HG02970 (cell line): ENCODE results near the gene ACTR2.
"Not testable (repeated sequence)": the region's sequence is repeated elsewhere in the genome, so short reads cannot be mapped to it uniquely, and the experiment has no call there.

Source experiments
- ATAC-seq: cut with Tn5 transposase; IDR thresholded peaks from one replicate; pipeline ENCODE4 v1.9.1; 2021; ENCODE audit warnings: mild to moderate bottlenecking, moderate library complexity, moderate number of reproducible peaks; ENCODE audit not compliant: unreplicated experiment, low FRiP score

The ACTR2 gene

DNA sequence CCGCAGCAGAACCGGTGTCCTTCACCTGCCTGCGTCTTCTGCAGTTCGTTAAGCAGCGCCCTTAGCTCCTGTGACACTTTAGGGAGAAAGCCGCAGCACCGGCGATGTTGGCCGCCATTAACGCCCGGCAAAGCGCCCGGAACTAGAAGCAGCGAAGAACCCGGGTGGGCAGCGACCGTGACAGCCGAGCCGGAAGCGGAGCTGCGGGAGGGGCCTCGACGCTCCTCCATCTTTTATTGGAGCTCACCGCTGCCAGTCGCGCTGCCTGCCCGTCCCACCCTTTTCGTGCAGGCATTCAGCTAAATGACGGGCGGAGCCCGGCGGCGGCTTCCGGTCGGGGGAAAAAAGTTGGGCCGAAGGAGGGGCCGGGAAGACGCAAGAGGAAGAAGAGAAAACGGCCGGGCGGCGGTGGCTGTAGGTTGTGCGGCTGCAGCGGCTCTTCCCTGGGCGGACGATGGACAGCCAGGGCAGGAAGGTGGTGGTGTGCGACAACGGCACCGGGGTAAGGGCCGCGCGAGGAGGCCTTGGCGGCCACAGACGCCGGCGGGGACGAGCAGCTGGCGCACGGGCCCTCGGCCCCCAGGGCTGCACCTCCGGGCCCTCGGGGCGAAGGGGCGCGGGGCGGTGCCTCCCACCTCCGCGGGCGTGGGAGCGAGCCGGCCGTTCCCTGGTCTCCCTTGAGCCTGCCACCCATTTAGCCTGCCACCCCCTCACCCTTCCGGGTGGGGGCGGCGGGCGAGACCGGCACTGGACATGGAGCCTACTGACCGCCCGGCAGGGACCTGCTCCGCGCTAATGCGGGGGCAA, at the start of gene ACTR2:
Gene ACTR2, plus strand, starts transcription at position 376 of the 807 bp plus-strand sequence. Its CDS starts 79 bp downstream, at position 455.
- peak; percentile 94 for ATAC-seq

GRCh38 chr2:65182570-65182969, 45.1 kb upstream of the ACTR2 start:
- no peak for ATAC-seq

- ATAC-seq, result not testable (repeated sequence)
These were observed 44.2 kb upstream of the ACTR2 start for GRCh38 chr2:65183406-65183805.

GRCh38 chr2:65185012-65185411, 42.6 kb upstream of the ACTR2 start:
- ATAC-seq, result no peak

DNA sequence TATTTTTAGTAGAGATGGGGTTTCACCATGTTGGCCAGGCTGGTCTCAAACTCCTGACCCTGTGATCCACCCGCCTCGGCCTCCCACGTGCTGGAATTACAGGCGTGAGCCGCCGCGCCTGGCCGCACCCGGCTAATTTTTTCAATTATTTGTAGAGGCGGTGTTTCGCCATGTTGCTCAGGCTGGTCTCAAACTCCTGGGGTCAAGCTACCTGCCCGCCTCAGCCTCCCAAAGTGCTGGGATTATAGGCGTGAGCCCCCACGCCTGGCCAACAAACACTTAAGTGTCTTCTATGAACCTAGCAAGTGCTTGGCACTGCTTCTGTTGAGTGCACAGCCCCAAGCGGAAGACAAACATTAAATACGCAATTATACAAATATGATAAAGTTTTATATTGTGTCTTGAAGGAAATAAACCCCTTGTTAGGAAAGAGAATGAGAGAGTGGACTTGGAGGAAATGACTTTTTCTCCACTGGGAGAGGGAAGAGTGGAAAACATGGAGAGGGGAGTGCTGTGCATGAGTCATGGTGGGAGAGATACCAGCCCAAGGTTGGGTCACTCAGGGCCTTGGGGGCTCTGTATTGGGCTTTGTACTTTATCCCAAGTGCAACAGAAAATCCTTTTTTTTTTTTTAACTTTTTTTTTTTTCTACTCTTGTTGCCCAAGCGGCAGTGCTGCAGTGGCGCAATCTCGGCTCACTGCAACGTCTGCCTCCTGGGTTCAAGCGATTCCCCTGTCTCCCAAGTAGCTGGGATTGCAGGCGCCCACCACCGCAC, 41.4 kb upstream of the ACTR2 start:
- ATAC-seq, result no peak

GRCh38 chr2:65186872-65187851, 40.5 kb upstream of the ACTR2 start:
- ATAC-seq, result no peak

DNA sequence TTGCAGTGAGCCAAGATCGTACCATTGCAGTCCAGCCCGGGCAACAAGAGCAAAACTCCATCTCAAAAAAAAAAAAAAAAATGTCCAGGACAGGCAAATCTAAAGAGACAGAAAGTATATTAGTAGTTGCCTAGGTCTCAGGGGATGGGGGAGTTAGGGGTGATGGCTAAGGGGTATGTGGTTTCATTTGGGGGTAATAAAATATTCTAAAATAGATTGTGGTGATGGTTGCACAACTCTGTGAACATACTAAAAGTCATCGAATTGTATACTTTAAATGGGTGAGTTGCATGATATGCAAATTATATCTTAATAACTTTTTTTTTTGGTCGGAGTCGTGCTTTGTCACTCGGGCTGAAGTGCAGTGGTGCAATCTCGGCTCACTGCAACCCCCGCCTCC, 34.2 kb upstream of the ACTR2 start:
- no peak for ATAC-seq

DNA sequence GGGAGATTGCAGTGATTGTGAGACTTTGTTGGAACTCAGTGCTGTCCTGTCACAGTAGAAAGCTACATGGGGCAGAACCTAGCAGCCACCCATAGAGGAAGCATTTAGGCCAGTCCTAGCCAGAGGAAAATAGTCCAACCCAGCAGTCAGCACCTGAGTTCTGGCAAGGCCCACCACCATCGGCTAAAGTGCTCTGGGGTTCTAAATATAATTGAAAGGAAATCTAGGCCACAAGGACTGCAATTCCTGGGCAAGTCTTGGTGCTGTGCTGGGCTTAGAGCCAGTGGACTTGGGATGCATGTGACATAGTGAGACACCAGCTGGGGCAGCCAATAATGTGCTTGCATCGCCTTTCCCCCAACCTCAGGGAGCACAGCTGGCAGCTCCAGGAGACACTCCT, 28.9 kb upstream of the ACTR2 start:
- no peak for ATAC-seq

DNA sequence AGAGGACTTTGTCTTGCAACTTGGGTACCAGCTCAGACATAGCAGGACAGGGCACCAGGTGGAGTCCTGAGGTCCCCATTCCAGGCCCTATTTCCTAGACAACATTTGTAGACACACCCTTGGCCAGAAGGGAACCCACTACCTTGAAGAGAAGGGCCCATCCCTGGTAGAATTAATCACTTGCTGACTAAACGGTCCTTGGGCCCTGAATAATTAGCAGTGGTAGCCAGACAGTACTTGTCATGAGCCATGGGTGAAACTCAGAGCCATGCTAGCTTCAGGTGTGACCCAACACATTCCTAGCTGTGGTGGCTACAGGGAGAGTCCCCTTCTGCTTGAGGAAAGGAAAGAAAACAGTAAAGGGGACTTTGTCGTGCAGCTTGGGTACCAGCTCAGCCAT, 28.5 kb upstream of the ACTR2 start:
- no peak for ATAC-seq

DNA sequence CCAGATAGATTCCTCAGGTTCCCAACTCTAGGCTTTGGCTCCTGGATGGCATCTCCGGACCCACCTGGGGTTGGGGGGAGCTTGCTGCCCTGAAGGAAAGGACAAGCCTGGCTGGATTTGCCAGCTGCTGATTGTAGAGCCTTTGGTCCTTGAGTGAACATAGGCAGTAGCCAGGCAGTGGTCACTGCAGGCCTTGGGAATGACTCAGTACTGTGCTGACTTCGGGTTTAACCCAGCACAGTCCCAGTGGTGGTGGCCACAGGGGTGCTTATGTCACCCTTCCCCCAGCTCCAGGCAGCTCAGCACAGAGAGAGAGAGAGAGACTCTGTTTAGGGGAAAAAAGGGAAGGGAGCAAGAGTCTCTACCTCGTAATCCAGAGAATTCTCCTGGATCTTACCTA, 27.7 kb upstream of the ACTR2 start:
- ATAC-seq, result no peak

DNA sequence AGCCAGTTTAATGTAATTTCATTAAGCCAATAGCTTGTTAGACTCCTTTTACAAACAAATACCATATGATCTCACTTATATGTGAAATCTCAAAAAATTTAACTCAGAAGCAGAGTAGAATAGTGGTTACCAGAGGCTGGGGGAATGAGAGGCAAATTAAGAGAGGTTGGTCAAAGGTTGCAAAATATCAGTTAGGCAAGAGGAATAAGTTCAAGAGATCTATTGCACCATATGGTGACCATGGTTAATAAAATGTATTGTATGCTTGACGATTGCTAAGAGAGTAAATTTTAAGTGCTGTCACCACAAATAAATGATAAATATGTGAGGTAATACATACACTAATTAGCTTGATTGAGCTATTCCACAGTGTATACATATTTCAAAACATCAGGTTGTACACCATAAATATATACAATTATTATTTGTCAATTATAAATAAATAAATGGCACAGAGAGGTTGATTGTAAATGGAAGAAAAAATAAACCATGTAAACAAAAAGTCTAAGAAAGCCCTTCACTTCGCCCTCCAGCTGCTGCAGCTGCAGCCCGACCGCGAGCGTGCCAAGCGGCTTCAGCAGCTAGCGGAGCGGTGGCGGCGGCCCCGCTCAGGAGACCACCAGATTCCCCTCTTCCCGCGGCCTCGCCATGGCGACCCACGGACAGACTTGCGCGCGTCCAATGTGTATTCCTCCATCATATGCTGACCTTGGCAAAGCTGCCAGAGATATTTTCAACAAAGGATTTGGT, 23.0 kb upstream of the ACTR2 start:
- ATAC-seq, result no peak

- ATAC-seq, result no peak
These were observed 15.5 kb upstream of the ACTR2 start for GRCh38 chr2:65212115-65212514.

DNA sequence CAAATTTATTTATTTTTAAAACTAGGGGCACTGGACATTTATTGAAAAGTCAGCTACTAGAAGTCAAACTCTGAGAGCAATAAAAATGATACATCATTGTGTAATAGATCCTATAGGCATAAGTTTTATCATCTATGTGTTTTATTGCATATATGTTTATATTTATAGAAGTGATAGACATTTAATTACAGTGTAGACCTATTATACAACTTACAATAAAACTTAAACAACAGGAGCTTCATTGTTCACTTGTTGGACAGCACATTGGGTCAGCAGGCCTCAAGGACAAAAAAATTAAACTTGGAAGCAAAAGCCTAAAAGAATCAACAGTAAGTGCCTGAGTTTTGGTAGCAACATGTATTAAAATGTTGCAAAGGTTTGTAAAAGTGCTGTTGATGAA, 15.0 kb upstream of the ACTR2 start:
- ATAC-seq, result no peak

GRCh38 chr2:65213035-65213434, 14.6 kb upstream of the ACTR2 start:
- ATAC-seq, result no peak

DNA sequence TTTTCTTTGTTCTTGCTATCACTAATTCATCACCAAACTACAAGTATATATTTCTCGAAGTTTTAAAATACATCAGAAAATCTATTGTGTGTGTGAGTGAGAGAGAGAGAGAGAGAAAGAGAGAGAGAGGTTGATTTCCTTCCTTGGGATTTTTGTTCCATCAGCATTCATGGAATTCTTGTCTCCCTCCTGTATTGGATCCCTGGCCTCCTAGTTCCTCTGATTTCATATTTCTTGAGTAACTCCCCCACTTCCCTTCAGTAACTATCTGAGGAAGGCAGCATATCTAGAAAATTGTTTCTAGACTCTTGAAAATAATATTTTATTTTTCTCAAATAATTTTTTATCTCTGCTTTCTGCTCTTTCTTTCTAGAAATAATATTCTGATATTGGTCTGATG, 13.3 kb upstream of the ACTR2 start:
- ATAC-seq, result no peak

DNA sequence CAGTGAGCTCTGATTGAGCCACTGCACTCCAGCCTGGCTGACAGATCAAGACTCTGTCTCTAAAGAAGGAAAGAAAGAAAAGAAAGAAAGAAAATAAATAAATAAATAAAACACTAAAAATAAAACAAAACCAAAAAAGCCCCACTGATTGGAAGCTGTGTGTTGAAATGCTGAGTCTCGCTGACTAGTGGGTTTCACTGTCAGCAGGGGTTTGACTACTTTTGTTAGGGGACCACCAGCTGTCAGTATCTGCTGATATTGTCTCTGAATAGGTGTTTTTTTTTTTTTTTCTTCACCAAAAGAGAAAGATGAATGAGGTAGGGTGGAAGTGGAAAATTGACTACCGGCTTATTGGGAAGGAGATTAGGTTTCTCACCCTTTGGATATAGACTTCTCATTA, 12.8 kb upstream of the ACTR2 start:
- no peak for ATAC-seq

DNA sequence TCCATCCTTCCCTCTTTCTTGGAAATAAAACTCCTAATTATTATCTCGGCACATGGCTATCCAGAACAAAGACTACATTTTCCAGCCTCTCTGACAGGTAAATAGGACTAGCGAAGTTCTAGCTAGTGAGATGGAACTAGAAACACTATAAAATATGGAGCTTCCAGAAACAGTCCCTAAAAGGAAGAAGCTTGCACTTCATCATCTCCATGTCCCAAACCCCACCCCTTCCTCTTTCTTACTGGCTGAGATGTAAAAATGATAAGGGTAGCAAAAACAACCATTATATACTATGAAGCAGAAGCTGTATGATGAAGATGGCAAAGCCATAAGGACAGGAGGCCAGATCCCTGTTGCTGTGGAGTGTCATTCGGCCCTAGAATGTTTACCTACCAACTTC, 11.7 kb upstream of the ACTR2 start:
- ATAC-seq, result no peak

GRCh38 chr2:65220432-65221131, 7.0 kb upstream of the ACTR2 start:
- no peak for ATAC-seq

DNA sequence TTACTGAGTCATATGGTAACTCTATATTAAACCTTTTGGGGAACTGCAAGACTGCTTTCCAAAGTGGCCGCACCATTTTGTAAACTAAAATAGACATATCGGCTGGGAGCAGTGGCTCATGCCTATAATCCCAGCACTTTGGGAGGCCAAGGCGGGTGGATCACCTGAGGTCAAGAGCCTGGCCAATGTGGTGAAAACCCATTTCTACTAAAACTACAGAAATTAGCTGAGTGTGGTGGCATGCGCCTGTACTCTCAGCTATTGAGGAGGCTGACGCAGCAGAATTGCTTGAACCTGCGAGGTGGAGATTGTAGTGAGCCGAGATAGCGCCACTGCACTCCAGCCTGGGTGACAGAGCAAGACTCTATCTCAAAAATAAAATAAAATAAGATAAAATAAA, 6.4 kb upstream of the ACTR2 start:
- not testable (repeated sequence) for ATAC-seq
